Right lobe of liver (tissue), 6 donors: ENCODE data around the gene TNFRSF11A. TPM values are rescaled to one million over a fixed set of nuclear protein-coding genes. Genes with fewer than 3 reads are reported as not detected.

Experiments used
- ATAC-seq, 4 donors: fragments of 200-7000 bp; cut with Tn5 transposase; one replicate each; pipeline ENCODE4 v1.9.1; 2020; ENCODE audit warnings: mild to moderate bottlenecking in 4 of 4, moderate library complexity in 4 of 4
- DNase-seq, 3 donors: peaks; one replicate each; pipeline ENCODE4 v3.0.0-alpha.2; 2020
- H3K27ac ChIP-seq, 3 donors: fragments of 200-600 bp; one replicate each; pipeline ENCODE4 v1.8.0; 2022
- H3K27me3 ChIP-seq, 2 donors: fragments of 200-600 bp; one replicate each; pipeline ENCODE4 v1.8.0; 2022
- H3K36me3 ChIP-seq, 4 donors: fragments of 200-600 bp; sonication (generic) in 1 of 4; one replicate each; pipeline versions ENCODE4 v1.5.1 to v1.8.0; 2017 to 2022; ENCODE audit warnings: control low read depth in 1 of 4
- H3K4me1 ChIP-seq, 4 donors: fragments of 200-600 bp; sonication (generic) in 1 of 4; one replicate each; pipeline versions ENCODE4 v1.5.1 to v1.8.0; 2017 to 2022; ENCODE audit warnings: control low read depth in 1 of 4
- H3K4me3 ChIP-seq, 3 donors: fragments of 200-600 bp; one replicate each; pipeline ENCODE4 v1.8.0; 2022
- H3K9me3 ChIP-seq, 4 donors: fragments of 200-600 bp; sonication (generic) in 1 of 4; one replicate each; pipeline versions ENCODE4 v1.5.1 to v1.8.0; 2017 to 2022; ENCODE audit warnings: control low read depth in 1 of 4
- POLR2A ChIP-seq: fragments of 450-650 bp; IDR thresholded peaks from one replicate; pipeline ENCODE4 v1.6.1; 2017; ENCODE audit warnings: antibody characterized with exemption, mild to moderate bottlenecking
- WGBS: methylation state at CpG from one replicate; pipeline ENCODE4 v1.1.6; 2018; ENCODE audit warnings: low coverage, low lambda C conversion rate; ENCODE audit not compliant: insufficient coverage; ENCODE audit errors: missing lambda C conversion rate; 5-methylcytosine and 5-hydroxymethylcytosine counted together
- intact Hi-C, 2 donors: fragments of 100-400 bp; cut with DNase I; formaldehyde crosslinking; loops; one replicate each; pipeline versions ENCODE4 v1.11.2 to v1.14.1; 2022
- total RNA-seq, 6 experiments: library from RNA; depleted of rRNA in 2 of 6; stranded (reverse); fragments of >200 nt in 2 of 6; fragmentation: NEBNext Ultra II Directional in 3 of 6; extraction: Animal tissue kit (Norgen Biotek cat#: 25700) in 3 of 6; gene quantifications; one replicate each; pipeline versions ENCODE4 v1.1.0 to v1.2.4, GENCODE V29; 2016 to 2023
- TF ChIP-seq, protein P1 (sequence below), 4 donors: fragments of 200-600 bp in 3 of 4; fragments of 450-650 bp in 1 of 4; IDR thresholded peaks; one replicate each; pipeline versions ENCODE4 v1.5.1 to v1.8.0; 2016 to 2022; ENCODE audit warnings: antibody characterized with exemption in 4 of 4, mild to moderate bottlenecking in 2 of 4
- donor health status: DM: no; HTN: yes; CAD: no.
- donor health status: DM: no; HTN: no; CAD: no.
- donor health status: DM: no; HTN: no; CAD: no.
- donor health status: DM: no; HTN: yes; CAD: no.
- donor health status: DM: no; HTN: yes; CAD: no.

TNFRSF11A gene
- total RNA-seq, 6 experiments from 2014 or later: 0.27 to 2.1 (median 0.81) TPM

DNA sequence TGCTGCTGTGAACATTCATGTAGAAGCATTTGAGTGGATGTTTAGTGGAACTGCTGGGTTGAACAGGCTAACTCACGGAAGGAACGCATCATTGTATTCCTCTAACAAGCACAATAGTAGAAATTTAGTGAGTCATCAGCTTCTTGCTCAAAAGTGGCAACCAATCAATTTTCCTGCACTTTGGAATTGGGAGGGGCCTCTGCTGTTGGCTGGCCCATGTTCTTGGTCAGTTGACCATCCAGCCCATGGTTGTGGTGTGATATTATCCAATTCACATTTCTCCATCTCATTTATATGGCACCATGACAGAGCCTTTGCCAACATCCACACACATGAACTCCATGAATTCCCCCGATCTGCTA, 95.0 kb downstream of the TNFRSF11A start:
- whole genome bisulfite sequencing: 26% methylated on average over 3 of the region's 3 CpGs
- H3K4me3 ChIP-seq: no peak overlapping the region
- peaks cover 0 to 8% (median 2%) of the 10 kb centered on the region in 4 donors for H3K4me1 ChIP-seq
- no peak for TF ChIP-seq POLR2A
- TF ChIP-seq, protein P1, sequence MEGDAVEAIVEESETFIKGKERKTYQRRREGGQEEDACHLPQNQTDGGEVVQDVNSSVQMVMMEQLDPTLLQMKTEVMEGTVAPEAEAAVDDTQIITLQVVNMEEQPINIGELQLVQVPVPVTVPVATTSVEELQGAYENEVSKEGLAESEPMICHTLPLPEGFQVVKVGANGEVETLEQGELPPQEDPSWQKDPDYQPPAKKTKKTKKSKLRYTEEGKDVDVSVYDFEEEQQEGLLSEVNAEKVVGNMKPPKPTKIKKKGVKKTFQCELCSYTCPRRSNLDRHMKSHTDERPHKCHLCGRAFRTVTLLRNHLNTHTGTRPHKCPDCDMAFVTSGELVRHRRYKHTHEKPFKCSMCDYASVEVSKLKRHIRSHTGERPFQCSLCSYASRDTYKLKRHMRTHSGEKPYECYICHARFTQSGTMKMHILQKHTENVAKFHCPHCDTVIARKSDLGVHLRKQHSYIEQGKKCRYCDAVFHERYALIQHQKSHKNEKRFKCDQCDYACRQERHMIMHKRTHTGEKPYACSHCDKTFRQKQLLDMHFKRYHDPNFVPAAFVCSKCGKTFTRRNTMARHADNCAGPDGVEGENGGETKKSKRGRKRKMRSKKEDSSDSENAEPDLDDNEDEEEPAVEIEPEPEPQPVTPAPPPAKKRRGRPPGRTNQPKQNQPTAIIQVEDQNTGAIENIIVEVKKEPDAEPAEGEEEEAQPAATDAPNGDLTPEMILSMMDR (IDR thresholded peaks at IDR 0.05): no peak
- ATAC-seq (peak; percentile 69 to 85 (median 81)), DNase-seq (peak in 1 of 3 donors; percentile 55)
- no peaks in the 10 kb centered on the region for H3K9me3 ChIP-seq
- H3K27ac ChIP-seq: peak overlapping the region in 1 of 3 donors; percentile 20
- no peaks in the 10 kb centered on the region for H3K36me3 ChIP-seq
- no peaks in the 10 kb centered on the region for H3K27me3 ChIP-seq
- intact Hi-C loops: no loop called here

GRCh38 chr18:62420513-62421209, 95.6 kb downstream of the TNFRSF11A start:
- 30% methylated on average over 9 of the region's 9 CpGs for WGBS
- Histone ChIP-seq H3K27me3 (no peaks in the 10 kb centered on the region), H3K36me3 (no peaks in the 10 kb centered on the region), H3K4me3 (no peak overlapping the region), H3K9me3 (no peaks in the 10 kb centered on the region), H3K4me1 (peaks cover 0 to 8% (median 3%) of the 10 kb centered on the region in 4 donors), H3K27ac (peak overlapping the region in 1 of 3 donors; percentile 20)
- DNase-seq: no peak
- intact Hi-C loops: no loop called here
- peak; percentile 28 to 68 (median 52) for ATAC-seq
- no peak for TF ChIP-seq POLR2A
- TF ChIP-seq, protein P1 (IDR thresholded peaks at IDR 0.05): no peak

- Histone ChIP-seq H3K4me1 (peaks cover 0 to 13% (median 4%) of the 10 kb centered on the region in 4 donors), H3K4me3 (peak overlapping the region in 2 of 3 donors; percentile 25 to 38), H3K36me3 (no peaks in the 10 kb centered on the region), H3K27ac (peak overlapping the region; percentile 46 to 80 (median 73)), H3K9me3 (no peaks in the 10 kb centered on the region), H3K27me3 (no peaks in the 10 kb centered on the region)
- intact Hi-C loops: no loop called here
- TF ChIP-seq POLR2A: no peak
- TF ChIP-seq, protein P1 (IDR thresholded peaks at IDR 0.05): peak; percentile 79 to 94 (median 83)
- DNase-seq (peak; percentile 53 to 87 (median 74)), ATAC-seq (peak; percentile 97 to 98 (median 98))
- WGBS: 4% methylated on average over 14 of the region's 14 CpGs
These were observed 100.5 kb downstream of the TNFRSF11A start for GRCh38 chr18:62425465-62426190.

- Histone ChIP-seq H3K36me3 (no peaks in the 10 kb centered on the region), H3K4me1 (peaks cover 0 to 13% (median 4%) of the 10 kb centered on the region in 4 donors), H3K27me3 (no peaks in the 10 kb centered on the region), H3K4me3 (no peak overlapping the region), H3K9me3 (no peaks in the 10 kb centered on the region), H3K27ac (peak overlapping the region in 1 of 3 donors; percentile 73)
- no peak for TF ChIP-seq POLR2A
- TF ChIP-seq, protein P1 (IDR thresholded peaks at IDR 0.05): no peak
- intact Hi-C loops: no loop called here
- ATAC-seq: peak; percentile 34 to 58 (median 48)
- 7% methylated on average over 2 of the region's 3 CpGs for WGBS
- no peak for DNase-seq
These were observed 101.0 kb downstream of the TNFRSF11A start for GRCh38 chr18:62426191-62426488.
